ENCODE measurements around the gene TRHDE. TPM values are rescaled to one million over a fixed set of nuclear protein-coding genes. Genes with fewer than 3 reads are reported as not detected.

TRHDE gene
- total and polyA plus RNA-seq, 2 donors (not counting 3 experiments of a cell fraction or from before 2014, with no cell fraction given): not detected

- H2AFZ ChIP-seq (ENCODE audit: low read depth, low read length): no peak overlapping the region
- no peak overlapping the region for H3K4me3 ChIP-seq (replicated peaks in 1 of 3; ENCODE audit: insufficient read depth in 1 of 3, low read depth in 1 of 3, low read length in 3 of 3)
- H3K79me2 ChIP-seq (ENCODE audit: control insufficient read depth, insufficient read depth, low read length): no peaks in the 10 kb centered on the region
- H3K4me1 ChIP-seq (ENCODE audit: control insufficient read depth, extremely low read depth, insufficient read depth, low read length): no peaks in the 10 kb centered on the region
- POLR2A ChIA-PET: no interaction called here
- H3K4me2 ChIP-seq (ENCODE audit: insufficient read depth, low read length): no peak overlapping the region
- H3K27me3 ChIP-seq (ENCODE audit: control insufficient read depth in 2 of 2, insufficient read depth in 2 of 2, low read length in 2 of 2): no peaks in the 10 kb centered on the region
- CTCF ChIA-PET: no interaction called here
- no peaks in the 10 kb centered on the region for H3K9me3 ChIP-seq (replicated peaks; ENCODE audit: control insufficient read depth, insufficient read depth, low read length)
- H3K27ac ChIP-seq (ENCODE audit: insufficient read depth, low read depth, low read length): no peak overlapping the region
- H4K20me1 ChIP-seq (replicated peaks; ENCODE audit: control insufficient read depth, extremely low read depth, insufficient read depth, low read length): no peaks in the 10 kb centered on the region
- no TSS peak for BruUV-seq (replicated peaks)
- intact Hi-C loops (cut with micrococcal nuclease): no loop called here
- H3K9ac ChIP-seq (replicated peaks; ENCODE audit: extremely low read depth, insufficient read depth, low read length): no peak overlapping the region
- no peaks in the 10 kb centered on the region for H3K9me1 ChIP-seq (replicated peaks; ENCODE audit: control insufficient read depth, extremely low read depth, insufficient read depth, low read length)
- H3K36me3 ChIP-seq (ENCODE audit: control insufficient read depth in 2 of 2, extremely low read depth in 1 of 2, insufficient read depth in 2 of 2, low read length in 2 of 2): no peaks in the 10 kb centered on the region
- FAIRE-seq (no peak), DNase-seq (ENCODE audit: low read depth, low spot score) (no peak)
- no peak for TF ChIP-seq POLR2AphosphoS5 (IDR thresholded peaks at IDR 0.05; ENCODE audit: insufficient read depth, low read depth, low read length)
- TF ChIP-seq CTCF (IDR thresholded peaks at IDR 0.05; ENCODE audit: extremely low read depth in 1 of 2, insufficient read depth in 1 of 2, low read depth in 1 of 2, low read length in 2 of 2): no peak
- TF ChIP-seq JUN (IDR thresholded peaks at IDR 0.05; ENCODE audit: borderline replicate concordance, insufficient read depth, insufficient read length, low read depth): no peak
- no peak for TF ChIP-seq FOS (IDR thresholded peaks at IDR 0.05; ENCODE audit: borderline replicate concordance, insufficient read depth, low read length)
- TF ChIP-seq GATA2 (IDR thresholded peaks at IDR 0.05; ENCODE audit: insufficient read depth, insufficient read length, low read depth, low read length): no peak
- TF ChIP-seq POLR2A (IDR thresholded peaks at IDR 0.05; ENCODE audit: low read depth, low read length): no peak
- no peak for TF ChIP-seq MYC (IDR thresholded peaks at IDR 0.05; ENCODE audit: low read depth, low read length)
- TF ChIP-seq EZH2 (IDR thresholded peaks at IDR 0.05; ENCODE audit: borderline replicate concordance, low read depth, low read length, severe bottlenecking): no peak
- TF ChIP-seq MAX (IDR thresholded peaks at IDR 0.05; ENCODE audit: insufficient read depth, insufficient read length): no peak
- dilution Hi-C loops (cut with MboI; ENCODE audit: extremely low pct_ligation_motif_present, low sequenced_read_pairs): no loop called here
Observed at GRCh38 chr12:72230589-72230988, 41.6 kb upstream of the TRHDE start.
